GM04503 (cell line): ENCODE measurements around the gene PPP1R3G.
"Not testable (repeated sequence)": the region's sequence is repeated elsewhere in the genome, so short reads cannot be mapped to it uniquely, and the experiment has no call there.

ENCODE experiments used
- DNase-seq: peaks from one replicate; pipeline ENCODE4 v3.0.0-alpha.2; 2012; ENCODE audit warnings: low read depth

The PPP1R3G gene

GRCh38 chr6:5084781-5085647 lies at the start of gene PPP1R3G:
Gene PPP1R3G, plus strand, starts transcription at chr6:5085341. Its CDS starts 145 bp downstream, at chr6:5085486.
- no peak for DNase-seq

DNA sequence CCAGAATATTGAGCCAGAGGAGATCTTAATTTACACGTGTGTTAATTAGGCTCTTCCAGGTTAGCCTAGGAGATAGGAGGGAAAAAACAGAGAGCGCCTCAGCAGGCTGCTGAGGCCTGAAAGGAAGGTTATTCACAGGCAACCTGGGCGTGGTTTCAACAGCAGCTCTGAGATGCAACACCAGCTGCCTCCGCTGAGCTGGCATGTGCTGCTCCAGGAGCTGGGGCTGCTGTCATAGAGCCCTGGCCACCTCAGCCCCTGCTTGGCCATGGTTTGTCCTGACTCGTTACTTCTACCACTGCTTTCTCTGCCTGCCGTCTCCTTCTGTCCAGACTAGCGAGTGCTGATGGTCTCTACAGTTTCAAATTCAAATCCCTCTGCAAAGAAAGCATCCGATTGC lies 48.9 kb upstream of the PPP1R3G start:
- no peak for DNase-seq

DNA sequence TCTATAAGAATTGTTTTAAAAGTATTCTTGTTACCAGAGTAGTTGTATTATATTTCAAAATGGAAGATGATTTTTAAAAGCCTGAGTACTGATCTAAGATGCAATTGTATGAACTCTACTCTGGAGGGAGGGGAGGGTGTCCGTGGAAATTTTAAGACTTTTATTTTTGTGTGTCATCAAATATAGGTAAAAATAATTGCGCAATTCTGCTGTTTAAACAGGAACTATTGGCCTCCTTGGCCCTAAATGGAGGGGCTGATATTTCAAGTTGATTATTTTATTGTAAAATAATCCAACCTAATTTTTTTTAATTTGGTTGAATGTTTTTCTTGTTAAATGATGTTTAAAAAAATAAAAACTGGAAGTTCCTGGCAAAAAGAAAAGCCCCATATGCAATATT lies 43.2 kb upstream of the PPP1R3G start:
- DNase-seq, result no peak

- DNase-seq, result no peak
These were observed 42.7 kb upstream of the PPP1R3G start for GRCh38 chr6:5042436-5042835.

- no peak for DNase-seq
These were observed 40.3 kb upstream of the PPP1R3G start for GRCh38 chr6:5044866-5045265.

GRCh38 chr6:5045416-5045815 lies 39.7 kb upstream of the PPP1R3G start:
- DNase-seq, result no peak

- no peak for DNase-seq
These were observed 38.7 kb upstream of the PPP1R3G start for GRCh38 chr6:5046430-5046829.

GRCh38 chr6:5050009-5050408 lies 35.1 kb upstream of the PPP1R3G start:
- DNase-seq, result no peak

- DNase-seq, result no peak
These were observed 33.7 kb upstream of the PPP1R3G start for GRCh38 chr6:5051394-5051793.

- no peak for DNase-seq
These were observed 32.1 kb upstream of the PPP1R3G start for GRCh38 chr6:5053038-5053437.

DNA sequence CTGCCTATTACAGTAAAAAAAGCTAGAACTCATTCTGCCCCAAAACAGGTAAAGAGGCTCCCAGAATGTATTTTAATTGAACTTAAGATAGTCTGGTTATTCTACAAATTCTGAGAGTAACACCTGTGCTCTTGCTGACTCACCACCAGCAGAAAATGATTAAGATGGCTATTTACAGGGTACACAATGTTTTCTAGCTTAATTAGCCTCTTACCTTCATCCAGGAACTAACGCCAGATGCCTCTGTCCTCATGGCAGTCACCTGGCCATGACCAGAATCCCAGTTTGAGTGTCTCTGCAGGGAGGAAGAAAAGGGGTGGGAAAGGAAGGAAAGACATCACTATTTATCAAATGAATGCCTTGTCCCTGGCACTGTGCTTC lies 31.3 kb upstream of the PPP1R3G start:
- DNase-seq, result no peak

DNA sequence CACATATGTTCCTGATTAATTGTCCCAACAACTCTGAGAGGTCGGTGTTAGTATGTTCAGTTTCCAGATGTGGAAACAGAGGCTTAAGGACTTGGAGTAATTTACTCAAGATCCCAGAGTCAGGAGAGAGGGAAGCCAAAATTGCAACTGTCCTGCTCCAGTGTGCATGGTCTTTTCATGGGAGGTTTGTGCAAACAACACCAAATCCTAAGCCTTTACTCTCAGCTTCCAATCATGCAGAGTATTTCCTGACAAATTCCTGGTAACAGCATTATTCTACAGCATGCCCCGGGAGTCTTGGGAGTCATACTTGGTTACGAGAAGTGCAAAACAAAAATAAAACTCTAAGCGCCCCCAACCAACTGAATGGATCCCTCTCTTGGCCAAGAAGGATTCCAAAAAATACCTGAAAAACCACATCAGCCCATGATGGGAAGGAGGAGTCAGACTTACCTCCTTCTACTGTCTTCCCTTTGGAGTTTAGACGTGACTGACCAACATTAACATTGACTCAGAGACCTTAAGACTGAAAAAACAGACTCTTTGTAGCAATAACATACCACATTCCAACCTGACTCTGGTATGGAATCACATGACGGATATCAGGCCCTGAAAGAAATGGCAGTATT lies 30.8 kb upstream of the PPP1R3G start:
- DNase-seq, result peak; percentile 37

DNA sequence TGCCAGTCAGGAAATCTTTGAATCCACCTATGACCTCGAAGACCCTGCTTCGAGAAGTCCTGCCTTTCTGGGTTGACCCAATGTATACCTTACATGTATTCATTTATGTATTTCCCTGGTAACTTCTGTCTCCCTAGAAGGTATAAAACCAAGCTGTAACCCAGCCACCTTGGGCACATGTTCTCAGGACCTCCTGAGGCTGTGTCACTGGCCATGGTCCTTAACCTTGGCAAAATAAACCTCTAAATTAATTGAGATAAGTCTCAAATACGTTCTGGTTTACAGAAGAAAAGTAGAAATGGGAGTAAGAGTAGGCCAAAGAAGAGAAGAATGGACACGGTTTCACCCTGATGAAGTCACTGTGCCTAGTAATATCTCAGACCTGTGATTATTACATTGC lies 30.0 kb upstream of the PPP1R3G start:
- DNase-seq, result no peak

DNA sequence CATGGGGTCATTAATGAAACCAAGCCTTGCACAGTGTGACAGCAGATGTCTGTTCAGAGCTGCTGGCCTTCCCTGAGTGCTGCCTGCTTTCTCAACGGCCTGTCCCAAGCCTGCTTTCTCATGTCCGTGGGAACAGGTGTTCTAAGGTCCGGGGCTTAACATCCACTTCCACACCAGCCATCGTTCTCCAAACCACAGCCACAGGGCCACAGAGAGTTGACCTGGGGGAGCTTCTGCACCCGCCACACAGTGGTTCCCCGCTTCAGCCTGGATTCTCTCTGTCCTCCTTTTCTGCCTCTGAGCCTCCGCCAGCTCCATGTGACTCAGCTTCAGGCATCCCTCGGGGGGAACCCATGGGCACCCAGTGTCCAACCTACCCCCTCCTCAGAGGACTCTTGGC lies 26.9 kb upstream of the PPP1R3G start:
- DNase-seq, result no peak

DNA sequence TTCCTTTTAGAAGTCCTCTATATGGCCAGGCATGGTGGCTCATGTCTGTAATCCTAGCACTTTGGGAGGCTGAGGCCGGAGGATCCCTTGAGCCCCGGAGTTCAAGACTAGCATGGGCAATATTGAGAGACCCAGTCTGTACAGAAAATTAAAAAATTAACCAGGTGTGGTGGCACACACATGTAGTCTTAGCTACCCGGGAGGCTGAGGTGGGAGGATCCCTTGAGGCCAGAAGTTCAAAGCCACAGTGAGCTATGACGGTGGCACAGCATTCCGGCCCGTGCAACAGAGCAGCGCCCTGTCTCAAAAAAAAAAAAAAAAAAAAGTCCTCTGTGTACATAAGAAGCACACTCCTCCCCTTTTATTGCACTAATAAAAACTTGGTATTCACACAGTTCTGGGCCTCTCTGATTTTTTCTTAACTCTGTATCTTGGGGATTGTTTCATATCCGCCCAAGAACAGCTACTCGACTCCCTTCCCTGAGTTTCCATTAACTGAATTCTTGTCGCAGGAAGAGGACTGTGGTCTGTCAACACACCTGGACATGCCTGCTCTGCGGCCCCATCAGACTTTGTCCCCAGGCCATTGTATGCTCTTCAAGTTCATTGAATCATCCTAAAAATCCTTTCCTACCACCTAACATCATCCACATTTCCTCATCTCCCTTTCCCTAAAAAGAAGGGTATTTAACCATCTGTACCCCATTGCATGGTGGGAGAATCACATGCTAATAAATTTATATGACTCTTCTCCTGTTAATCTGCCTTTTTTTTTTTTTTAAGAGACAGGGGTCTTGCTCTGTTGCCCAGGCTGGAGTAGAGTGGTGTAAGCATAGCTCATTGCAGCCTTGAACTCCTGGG lies 25.9 kb upstream of the PPP1R3G start:
- no peak for DNase-seq

GRCh38 chr6:5060439-5060838 lies 24.7 kb upstream of the PPP1R3G start:
- DNase-seq, result not testable (repeated sequence)

- no peak for DNase-seq
These were observed 24.0 kb upstream of the PPP1R3G start for GRCh38 chr6:5061152-5061551.

- DNase-seq, result no peak
These were observed 21.5 kb upstream of the PPP1R3G start for GRCh38 chr6:5063617-5064016.

DNA sequence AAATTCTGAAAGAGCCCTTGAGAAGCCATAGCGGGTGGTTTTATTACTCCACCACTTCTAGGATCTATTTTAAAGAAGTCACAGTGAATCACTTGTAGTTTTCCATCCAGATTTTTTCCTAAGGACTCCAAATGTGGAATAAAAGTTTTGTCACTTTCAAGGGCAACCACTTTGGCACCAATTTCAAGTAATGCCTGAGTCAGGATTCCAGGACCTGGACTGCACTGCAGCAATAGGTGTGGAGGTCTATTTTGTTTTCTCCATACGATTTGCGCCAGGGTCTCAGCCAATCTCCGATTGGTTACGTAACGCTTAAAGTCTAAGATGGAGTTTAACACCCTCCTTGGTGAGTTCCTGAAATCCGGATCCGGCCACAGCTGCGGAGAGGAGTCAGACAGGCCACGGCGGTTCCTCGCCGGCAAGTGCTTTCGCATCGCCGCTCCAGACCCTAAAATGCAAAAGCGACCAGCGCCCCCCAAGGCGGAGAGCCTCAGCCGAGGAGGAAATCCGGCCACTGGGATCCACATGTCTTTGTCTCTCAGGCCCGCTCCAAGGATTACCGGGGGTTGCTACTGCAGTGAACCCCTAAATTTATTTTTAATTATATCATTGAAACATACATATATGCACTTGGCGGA lies 18.6 kb upstream of the PPP1R3G start:
- DNase-seq, result no peak

GRCh38 chr6:5067305-5067704 lies 17.8 kb upstream of the PPP1R3G start:
- DNase-seq, result no peak

DNA sequence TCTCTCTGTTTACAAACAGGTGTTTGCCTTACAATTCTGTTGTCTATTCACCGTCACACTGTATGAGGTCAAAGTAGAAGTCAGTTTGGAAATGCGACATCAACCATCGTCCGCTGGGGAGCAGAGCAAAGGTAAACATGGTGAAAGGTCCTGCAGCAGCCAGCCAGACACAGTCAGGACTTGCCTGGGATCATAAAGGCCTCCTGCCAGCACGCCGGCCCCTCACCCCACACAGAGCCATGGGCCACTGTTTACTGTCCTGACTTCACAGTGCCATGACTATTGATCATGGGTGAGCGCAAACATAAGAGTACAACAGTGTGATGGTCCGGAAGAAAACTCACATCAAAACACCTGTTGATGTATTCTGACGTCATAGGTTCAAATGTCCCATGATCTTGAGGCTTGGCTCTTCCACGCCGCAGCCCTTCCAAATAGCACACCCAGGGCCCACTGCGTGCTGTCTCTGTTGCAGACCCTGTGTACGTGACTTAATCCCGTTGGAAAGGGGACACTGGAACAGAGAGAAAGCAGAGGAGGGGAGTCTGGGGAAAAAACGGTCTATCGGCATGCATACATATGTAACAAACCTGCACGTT lies 16.9 kb upstream of the PPP1R3G start:
- no peak for DNase-seq

DNA sequence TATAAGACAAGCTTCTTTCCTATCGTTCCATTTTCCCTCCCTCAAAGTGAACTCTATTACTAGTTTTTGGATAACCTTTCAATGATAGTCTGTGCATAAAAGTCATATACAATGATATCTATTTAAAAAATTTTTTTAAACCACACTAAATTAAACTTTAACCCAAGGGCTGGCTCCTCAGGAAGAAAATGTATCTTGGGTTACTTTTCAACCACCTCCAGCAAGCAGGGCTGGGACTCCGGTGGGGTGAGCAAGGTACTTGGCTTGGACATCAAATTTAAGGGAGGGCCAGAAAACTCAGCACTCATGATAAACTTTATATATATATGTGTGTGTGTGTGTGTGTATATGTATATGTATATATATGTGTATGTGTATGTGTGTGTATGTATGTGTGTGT lies 13.9 kb upstream of the PPP1R3G start:
- no peak for DNase-seq
